K562 (cell line): Measurements from ENCODE around the gene SLC19A2. TPM values are rescaled to one million over a fixed set of nuclear protein-coding genes. Genes with fewer than 3 reads are reported as not detected.
A peak's percentile ranks its signal among the peaks of the same experiment; 100 is the strongest.

Source experiments
- HDAC6 ChIP-seq: IDR thresholded peaks from 2 replicates; pipeline ENCODE4 v1.6.1; 2012; ENCODE audit warnings: low read depth, mild to moderate bottlenecking, control low read depth, inconsistent platforms, low read length, moderate library complexity
- RNF2 ChIP-seq: sonication (generic); IDR thresholded peaks from 2 replicates; pipeline ENCODE4 v1.6.1; 2016
- SMARCA5 ChIP-seq: fragments of 450-650 bp; IDR thresholded peaks from 2 replicates; pipeline ENCODE4 v1.6.1; 2016
- TBL1XR1 ChIP-seq, 2 experiments: IDR thresholded peaks; 2 replicates each; pipeline ENCODE4 v1.6.1; 2012; ENCODE audit warnings: improper control_type of control experiment in 2 of 2, low read length in 2 of 2, mild to moderate bottlenecking in 1 of 2
- TEAD4 ChIP-seq, 2 experiments: sonication (generic) in 1 of 2; formaldehyde crosslinking in 1 of 2; IDR thresholded peaks; 2 replicates each; pipeline versions ENCODE4 v1.6.1 to v1.8.0; 2012 to 2022; ENCODE audit warnings: borderline replicate concordance in 1 of 2, inconsistent platforms in 1 of 2, low read length in 1 of 2, mild to moderate bottlenecking in 1 of 2, missing genetic modification reagents in 1 of 2
- ZNF146 ChIP-seq: IDR thresholded peaks from one replicate; pipeline ENCODE4 v1.6.1; 2018; ENCODE audit warnings: missing compliant biosample characterization; ENCODE audit not compliant: unreplicated experiment
- ZNF316 ChIP-seq: fragments of 450-650 bp; IDR thresholded peaks from 2 replicates; pipeline ENCODE4 v1.6.1; 2016
- ZNF347 ChIP-seq: fragments of 450-650 bp; formaldehyde crosslinking; IDR thresholded peaks from 2 replicates; pipeline ENCODE4 v1.4.0; 2020; ENCODE audit warnings: low read depth, mild to moderate bottlenecking, moderate library complexity
- polyA plus RNA-seq, 8 experiments: library from polyadenylated mRNA; depleted of rRNA in 4 of 8; stranded (reverse) in 5 of 8; unstranded in 3 of 8; fragments of >200 nt; fragmentation: Nextera tagmentation in 2 of 8; fragmentation: Illumina TruSeq in 1 of 8; extraction: Ambion mirVana in 2 of 8; extraction: Trizol in 1 of 8; gene quantifications; 2 replicates each; pipeline versions ENCODE4 v1.2.1 to v1.2.3, GENCODE V29; 2011 to 2014; ENCODE audit warnings: inconsistent platforms in 1 of 8, missing spikeins in 1 of 8
- total RNA-seq, 7 experiments: library from RNA; depleted of rRNA in 6 of 7; stranded (reverse); fragments of >200 nt in 6 of 7; fragmentation: Illumina TruSeq in 2 of 7; extraction: Trizol in 2 of 7; gene quantifications; 2 replicates each; pipeline versions ENCODE4 v1.2.1 to v1.2.3, GENCODE V29; 2011 to 2021; ENCODE audit warnings: low replicate concordance in 1 of 7
- TF ChIP-seq, protein P1 (sequence below): fragments of 250-450 bp; sonication (Bioruptor Pico); IDR thresholded peaks from 2 replicates; pipeline ENCODE4 v1.8.0; 2021; ENCODE audit warnings: moderate library complexity, mild to moderate bottlenecking, inconsistent platforms
- TF ChIP-seq, protein P2 (sequence below): fragments of 250-450 bp; sonication (Bioruptor Pico); IDR thresholded peaks from 2 replicates; pipeline ENCODE4 v1.8.0; 2021; ENCODE audit warnings: moderate library complexity, mild to moderate bottlenecking, inconsistent platforms
- TF ChIP-seq, protein P3 (sequence below): fragments of 450-650 bp; IDR thresholded peaks from 2 replicates; pipeline ENCODE4 v1.6.1; 2016; ENCODE audit warnings: mild to moderate bottlenecking, moderate library complexity
- TF ChIP-seq, protein P4 (sequence below): fragments of 250-450 bp; sonication (Bioruptor Pico); IDR thresholded peaks from 2 replicates; pipeline ENCODE4 v1.4.0; 2020; ENCODE audit warnings: mild to moderate bottlenecking, moderate library complexity, borderline replicate concordance

The SLC19A2 gene
- total and polyA plus RNA-seq, 9 of the 15 experiments (the other 6 are each of a cell fraction or from before 2014, with no cell fraction given): 7.4 to 42.8 (median 19.2) TPM

DNA sequence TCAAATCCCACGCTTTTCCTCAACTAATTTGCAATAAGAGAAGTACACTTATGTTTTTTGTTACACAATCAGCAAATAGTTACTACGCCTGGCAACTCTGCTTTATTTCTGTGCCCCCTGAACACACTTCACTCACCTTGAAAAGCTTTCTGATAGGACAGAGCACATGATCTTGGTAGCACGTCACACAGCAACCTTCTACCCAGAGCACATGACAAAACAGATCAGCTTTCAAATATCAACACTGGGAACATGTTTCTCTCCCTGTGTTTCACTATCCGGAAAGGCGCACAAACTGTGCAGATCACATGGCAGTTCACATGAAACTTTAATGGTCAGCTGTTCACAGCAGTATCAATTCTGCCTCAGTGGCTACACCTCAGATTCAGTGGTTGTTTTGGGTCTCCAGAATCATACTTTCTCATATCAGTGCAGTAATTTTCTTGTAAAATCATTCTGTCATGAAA lies 2.2 kb downstream of the SLC19A2 start (continued):
- TF ChIP-seq, protein P1, sequence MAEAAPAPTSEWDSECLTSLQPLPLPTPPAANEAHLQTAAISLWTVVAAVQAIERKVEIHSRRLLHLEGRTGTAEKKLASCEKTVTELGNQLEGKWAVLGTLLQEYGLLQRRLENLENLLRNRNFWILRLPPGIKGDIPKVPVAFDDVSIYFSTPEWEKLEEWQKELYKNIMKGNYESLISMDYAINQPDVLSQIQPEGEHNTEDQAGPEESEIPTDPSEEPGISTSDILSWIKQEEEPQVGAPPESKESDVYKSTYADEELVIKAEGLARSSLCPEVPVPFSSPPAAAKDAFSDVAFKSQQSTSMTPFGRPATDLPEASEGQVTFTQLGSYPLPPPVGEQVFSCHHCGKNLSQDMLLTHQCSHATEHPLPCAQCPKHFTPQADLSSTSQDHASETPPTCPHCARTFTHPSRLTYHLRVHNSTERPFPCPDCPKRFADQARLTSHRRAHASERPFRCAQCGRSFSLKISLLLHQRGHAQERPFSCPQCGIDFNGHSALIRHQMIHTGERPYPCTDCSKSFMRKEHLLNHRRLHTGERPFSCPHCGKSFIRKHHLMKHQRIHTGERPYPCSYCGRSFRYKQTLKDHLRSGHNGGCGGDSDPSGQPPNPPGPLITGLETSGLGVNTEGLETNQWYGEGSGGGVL (CRISPR knock-in tag): no peak
- peak; percentile 23; the same call in 1 of the 2 replicates for TF ChIP-seq TEAD4 (IDR thresholded peaks at IDR 0.05; ENCODE audit: low read length)
- no peak for TF ChIP-seq TEAD4 (CRISPR knock-in tag; IDR thresholded peaks at IDR 0.05; ENCODE audit: borderline replicate concordance)
- TF ChIP-seq, protein P2, sequence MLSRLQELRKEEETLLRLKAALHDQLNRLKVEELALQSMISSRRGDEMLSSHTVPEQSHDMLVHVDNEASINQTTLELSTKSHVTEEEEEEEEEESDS (CRISPR knock-in tag): no peak
- TF ChIP-seq, protein P3, sequence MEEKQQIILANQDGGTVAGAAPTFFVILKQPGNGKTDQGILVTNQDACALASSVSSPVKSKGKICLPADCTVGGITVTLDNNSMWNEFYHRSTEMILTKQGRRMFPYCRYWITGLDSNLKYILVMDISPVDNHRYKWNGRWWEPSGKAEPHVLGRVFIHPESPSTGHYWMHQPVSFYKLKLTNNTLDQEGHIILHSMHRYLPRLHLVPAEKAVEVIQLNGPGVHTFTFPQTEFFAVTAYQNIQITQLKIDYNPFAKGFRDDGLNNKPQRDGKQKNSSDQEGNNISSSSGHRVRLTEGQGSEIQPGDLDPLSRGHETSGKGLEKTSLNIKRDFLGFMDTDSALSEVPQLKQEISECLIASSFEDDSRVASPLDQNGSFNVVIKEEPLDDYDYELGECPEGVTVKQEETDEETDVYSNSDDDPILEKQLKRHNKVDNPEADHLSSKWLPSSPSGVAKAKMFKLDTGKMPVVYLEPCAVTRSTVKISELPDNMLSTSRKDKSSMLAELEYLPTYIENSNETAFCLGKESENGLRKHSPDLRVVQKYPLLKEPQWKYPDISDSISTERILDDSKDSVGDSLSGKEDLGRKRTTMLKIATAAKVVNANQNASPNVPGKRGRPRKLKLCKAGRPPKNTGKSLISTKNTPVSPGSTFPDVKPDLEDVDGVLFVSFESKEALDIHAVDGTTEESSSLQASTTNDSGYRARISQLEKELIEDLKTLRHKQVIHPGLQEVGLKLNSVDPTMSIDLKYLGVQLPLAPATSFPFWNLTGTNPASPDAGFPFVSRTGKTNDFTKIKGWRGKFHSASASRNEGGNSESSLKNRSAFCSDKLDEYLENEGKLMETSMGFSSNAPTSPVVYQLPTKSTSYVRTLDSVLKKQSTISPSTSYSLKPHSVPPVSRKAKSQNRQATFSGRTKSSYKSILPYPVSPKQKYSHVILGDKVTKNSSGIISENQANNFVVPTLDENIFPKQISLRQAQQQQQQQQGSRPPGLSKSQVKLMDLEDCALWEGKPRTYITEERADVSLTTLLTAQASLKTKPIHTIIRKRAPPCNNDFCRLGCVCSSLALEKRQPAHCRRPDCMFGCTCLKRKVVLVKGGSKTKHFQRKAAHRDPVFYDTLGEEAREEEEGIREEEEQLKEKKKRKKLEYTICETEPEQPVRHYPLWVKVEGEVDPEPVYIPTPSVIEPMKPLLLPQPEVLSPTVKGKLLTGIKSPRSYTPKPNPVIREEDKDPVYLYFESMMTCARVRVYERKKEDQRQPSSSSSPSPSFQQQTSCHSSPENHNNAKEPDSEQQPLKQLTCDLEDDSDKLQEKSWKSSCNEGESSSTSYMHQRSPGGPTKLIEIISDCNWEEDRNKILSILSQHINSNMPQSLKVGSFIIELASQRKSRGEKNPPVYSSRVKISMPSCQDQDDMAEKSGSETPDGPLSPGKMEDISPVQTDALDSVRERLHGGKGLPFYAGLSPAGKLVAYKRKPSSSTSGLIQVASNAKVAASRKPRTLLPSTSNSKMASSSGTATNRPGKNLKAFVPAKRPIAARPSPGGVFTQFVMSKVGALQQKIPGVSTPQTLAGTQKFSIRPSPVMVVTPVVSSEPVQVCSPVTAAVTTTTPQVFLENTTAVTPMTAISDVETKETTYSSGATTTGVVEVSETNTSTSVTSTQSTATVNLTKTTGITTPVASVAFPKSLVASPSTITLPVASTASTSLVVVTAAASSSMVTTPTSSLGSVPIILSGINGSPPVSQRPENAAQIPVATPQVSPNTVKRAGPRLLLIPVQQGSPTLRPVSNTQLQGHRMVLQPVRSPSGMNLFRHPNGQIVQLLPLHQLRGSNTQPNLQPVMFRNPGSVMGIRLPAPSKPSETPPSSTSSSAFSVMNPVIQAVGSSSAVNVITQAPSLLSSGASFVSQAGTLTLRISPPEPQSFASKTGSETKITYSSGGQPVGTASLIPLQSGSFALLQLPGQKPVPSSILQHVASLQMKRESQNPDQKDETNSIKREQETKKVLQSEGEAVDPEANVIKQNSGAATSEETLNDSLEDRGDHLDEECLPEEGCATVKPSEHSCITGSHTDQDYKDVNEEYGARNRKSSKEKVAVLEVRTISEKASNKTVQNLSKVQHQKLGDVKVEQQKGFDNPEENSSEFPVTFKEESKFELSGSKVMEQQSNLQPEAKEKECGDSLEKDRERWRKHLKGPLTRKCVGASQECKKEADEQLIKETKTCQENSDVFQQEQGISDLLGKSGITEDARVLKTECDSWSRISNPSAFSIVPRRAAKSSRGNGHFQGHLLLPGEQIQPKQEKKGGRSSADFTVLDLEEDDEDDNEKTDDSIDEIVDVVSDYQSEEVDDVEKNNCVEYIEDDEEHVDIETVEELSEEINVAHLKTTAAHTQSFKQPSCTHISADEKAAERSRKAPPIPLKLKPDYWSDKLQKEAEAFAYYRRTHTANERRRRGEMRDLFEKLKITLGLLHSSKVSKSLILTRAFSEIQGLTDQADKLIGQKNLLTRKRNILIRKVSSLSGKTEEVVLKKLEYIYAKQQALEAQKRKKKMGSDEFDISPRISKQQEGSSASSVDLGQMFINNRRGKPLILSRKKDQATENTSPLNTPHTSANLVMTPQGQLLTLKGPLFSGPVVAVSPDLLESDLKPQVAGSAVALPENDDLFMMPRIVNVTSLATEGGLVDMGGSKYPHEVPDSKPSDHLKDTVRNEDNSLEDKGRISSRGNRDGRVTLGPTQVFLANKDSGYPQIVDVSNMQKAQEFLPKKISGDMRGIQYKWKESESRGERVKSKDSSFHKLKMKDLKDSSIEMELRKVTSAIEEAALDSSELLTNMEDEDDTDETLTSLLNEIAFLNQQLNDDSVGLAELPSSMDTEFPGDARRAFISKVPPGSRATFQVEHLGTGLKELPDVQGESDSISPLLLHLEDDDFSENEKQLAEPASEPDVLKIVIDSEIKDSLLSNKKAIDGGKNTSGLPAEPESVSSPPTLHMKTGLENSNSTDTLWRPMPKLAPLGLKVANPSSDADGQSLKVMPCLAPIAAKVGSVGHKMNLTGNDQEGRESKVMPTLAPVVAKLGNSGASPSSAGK: peak; percentile 76
- TF ChIP-seq, protein P4, sequence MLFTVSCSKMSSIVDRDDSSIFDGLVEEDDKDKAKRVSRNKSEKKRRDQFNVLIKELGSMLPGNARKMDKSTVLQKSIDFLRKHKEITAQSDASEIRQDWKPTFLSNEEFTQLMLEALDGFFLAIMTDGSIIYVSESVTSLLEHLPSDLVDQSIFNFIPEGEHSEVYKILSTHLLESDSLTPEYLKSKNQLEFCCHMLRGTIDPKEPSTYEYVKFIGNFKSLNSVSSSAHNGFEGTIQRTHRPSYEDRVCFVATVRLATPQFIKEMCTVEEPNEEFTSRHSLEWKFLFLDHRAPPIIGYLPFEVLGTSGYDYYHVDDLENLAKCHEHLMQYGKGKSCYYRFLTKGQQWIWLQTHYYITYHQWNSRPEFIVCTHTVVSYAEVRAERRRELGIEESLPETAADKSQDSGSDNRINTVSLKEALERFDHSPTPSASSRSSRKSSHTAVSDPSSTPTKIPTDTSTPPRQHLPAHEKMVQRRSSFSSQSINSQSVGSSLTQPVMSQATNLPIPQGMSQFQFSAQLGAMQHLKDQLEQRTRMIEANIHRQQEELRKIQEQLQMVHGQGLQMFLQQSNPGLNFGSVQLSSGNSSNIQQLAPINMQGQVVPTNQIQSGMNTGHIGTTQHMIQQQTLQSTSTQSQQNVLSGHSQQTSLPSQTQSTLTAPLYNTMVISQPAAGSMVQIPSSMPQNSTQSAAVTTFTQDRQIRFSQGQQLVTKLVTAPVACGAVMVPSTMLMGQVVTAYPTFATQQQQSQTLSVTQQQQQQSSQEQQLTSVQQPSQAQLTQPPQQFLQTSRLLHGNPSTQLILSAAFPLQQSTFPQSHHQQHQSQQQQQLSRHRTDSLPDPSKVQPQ (CRISPR knock-in tag): no peak
- TF ChIP-seq ZNF316: peak; percentile 66; the same call in 1 of the 2 replicates
- TF ChIP-seq RNF2: no peak
- no peak for TF ChIP-seq SMARCA5
- TF ChIP-seq ZNF146 (CRISPR knock-in tag): no peak
- no peak for TF ChIP-seq TBL1XR1 (IDR thresholded peaks at IDR 0.05; ENCODE audit: low read length in 2 of 2)
- TF ChIP-seq HDAC6: no peak
- no peak for TF ChIP-seq ZNF347
